NCI-H748 (cell line): ENCODE results near the gene POLR2E.
A peak's percentile ranks its signal among the peaks of the same experiment; 100 is the strongest.

Source experiments
- DNase-seq: peaks from one replicate; lab custom pipeline; 2025; ENCODE audit not compliant: unreplicated experiment; lab: John Stamatoyannopoulos, UW

The POLR2E gene

DNA sequence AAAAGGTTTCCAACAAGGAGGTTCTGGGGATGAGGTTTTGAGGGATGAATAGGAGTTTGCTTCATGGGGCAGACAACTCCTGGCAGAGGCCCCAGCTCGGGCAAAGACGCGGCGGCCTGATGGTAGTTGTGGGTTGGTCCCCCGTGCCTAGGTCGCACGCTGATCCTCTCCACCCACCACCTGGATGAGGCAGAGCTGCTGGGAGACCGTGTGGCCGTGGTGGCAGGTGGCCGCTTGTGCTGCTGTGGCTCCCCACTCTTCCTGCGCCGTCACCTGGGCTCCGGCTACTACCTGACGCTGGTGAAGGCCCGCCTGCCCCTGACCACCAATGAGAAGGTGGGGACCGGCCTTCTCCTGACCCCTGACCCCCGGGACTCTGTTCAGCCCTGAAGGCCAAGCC is 43.4 kb downstream of the POLR2E start:
- no peak for DNase-seq

DNA sequence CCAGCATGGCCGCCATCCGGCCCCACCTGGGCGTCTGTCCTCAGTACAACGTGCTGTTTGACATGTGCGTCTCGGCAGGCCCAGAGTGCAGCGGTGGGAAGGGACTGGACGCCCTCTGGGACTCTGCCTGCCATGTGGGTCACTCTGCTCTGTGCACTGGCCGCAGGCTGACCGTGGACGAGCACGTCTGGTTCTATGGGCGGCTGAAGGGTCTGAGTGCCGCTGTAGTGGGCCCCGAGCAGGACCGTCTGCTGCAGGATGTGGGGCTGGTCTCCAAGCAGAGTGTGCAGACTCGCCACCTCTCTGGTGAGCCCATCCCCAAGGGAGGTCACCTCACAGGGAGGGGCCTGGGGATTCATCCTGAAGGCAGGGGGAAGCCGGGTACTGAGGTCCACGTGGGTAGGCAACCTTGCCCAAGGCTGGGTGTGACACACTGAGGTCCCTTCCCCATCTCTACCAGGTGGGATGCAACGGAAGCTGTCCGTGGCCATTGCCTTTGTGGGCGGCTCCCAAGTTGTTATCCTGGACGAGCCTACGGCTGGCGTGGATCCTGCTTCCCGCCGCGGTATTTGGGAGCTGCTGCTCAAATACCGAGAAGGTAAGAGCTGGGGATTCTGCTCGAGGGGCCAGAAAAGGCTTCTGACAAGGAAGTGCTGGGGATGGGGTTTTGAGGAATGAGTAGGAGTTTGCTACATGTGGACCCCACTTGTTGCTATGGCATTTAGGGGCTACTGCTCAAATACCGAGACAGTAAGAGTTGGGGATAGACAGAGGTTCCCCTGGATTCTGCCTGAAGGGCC is 44.0 kb downstream of the POLR2E start:
- no peak for DNase-seq

DNA sequence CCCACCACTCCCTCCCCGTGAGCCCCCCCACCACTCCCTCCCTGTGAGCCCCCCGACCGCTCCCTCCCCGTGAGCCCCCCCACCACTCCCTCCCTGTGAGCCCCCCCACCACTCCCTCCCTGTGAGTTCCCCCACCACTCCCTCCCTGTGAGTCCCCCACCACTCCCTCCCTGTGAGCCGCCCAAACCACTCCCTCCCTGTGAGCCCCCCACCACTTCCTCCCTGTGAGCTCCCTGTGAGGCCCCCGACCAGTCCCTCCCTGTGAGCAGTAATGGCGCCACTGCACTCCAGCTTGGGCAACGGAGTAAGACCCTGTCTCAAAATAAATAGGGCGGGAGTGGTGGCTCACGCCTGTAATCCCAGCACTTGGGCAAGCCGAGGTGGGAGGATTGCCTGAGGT is 45.4 kb downstream of the POLR2E start:
- DNase-seq = no peak

DNA sequence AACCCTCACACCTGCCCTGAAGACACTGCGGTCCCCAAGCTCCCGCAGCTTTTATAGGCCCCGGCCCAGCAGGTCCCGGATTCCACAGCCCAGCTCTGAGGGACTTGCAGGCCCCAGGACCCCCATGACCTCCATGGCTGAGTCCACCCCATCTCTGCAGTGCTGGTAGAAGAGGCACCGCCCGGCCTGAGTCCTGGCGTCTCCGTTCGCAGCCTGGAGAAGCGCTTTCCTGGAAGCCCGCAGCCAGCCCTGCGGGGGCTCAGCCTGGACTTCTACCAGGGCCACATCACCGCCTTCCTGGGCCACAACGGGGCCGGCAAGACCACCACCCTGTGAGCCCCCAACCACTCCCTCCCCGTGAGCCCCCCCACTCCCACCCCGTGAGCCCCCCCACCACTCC is 46.1 kb downstream of the POLR2E start:
- DNase-seq = no peak

DNA sequence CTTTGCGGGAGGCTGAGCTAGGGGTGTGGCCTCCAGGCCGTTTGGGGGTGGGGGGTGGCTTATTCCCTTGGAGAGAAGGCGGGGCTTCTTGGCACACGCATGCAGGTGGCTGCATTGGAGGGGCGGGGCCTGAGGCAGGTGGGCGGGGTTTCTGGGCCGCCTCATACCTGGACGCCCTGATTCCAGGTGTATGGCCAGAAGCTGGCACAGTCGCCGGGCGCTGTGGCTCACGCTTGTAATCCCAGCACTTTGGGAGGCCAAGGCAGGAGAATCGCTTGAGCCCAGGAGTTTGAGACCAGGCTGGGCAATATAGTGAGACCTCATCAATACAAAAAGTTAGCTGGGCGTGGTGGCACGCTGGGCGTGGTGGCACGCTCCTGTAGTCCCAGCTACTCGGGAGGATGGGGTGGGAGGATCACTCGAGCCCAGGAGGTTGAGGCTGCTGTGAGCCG is 47.5 kb downstream of the POLR2E start:
- DNase-seq = peak; percentile 13

DNA sequence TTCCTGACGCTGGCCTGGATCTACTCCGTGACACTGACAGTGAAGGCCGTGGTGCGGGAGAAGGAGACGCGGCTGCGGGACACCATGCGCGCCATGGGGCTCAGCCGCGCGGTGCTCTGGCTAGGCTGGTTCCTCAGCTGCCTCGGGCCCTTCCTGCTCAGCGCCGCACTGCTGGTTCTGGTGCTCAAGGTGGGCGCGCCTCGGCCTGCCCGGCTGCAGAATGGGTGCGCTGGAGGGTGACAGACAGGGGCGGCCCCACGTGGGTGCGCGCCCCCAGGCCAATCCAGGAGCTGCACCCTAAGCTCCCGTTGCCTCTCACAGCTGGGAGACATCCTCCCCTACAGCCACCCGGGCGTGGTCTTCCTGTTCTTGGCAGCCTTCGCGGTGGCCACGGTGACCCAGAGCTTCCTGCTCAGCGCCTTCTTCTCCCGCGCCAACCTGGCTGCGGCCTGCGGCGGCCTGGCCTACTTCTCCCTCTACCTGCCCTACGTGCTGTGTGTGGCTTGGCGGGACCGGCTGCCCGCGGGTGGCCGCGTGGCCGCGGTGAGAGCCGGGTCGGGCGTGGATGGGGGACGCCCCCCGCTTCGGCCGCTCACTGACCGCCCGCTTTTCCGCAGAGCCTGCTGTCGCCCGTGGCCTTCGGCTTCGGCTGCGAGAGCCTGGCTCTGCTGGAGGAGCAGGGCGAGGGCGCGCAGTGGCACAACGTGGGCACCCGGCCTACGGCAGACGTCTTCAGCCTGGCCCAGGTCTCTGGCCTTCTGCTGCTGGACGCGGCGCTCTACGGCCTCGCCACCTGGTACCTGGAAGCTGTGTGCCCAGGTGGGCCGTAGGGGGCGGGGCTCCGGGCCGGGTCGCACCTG is 48.1 kb downstream of the POLR2E start:
- DNase-seq = no peak

DNA sequence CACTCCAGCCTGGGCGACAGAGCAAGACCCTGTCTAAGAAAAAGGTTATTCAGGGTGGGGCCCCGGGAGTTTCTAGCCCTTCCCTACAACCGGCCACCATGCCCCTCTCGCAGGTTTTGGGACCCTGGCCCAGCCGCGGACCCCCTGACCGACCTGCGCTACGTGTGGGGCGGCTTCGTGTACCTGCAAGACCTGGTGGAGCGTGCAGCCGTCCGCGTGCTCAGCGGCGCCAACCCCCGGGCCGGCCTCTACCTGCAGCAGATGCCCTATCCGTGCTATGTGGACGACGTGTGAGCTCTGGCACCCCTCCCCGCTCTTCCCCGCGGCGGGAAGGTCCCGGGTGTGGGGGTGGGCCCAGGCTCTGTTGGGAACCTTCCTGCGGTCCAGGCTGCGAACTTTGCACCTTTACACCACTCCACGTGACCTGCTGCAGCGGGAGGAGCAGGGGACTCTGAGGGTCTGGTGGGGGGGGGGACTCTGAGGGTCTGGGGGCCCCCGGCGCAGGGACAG is 49.0 kb downstream of the POLR2E start:
- no peak for DNase-seq

DNA sequence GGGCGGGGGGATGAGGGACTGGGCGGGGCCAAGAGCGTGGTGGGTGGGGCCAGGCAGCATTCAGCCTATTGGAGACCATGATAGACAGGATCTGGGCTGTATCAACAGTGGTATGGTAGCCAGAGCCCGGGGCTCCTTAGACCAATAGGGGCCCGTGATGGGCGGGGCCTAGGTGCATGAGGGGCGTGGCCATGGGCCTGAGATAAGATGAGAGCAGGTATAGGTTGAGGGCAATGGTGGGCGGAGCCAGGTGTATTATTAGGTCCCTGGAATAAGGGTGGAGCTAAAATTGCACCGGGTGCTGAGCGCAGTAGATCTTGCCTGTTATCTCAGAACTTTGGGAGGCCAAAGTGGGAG is 50.0 kb downstream of the POLR2E start:
- peak; percentile 57 for DNase-seq

DNA sequence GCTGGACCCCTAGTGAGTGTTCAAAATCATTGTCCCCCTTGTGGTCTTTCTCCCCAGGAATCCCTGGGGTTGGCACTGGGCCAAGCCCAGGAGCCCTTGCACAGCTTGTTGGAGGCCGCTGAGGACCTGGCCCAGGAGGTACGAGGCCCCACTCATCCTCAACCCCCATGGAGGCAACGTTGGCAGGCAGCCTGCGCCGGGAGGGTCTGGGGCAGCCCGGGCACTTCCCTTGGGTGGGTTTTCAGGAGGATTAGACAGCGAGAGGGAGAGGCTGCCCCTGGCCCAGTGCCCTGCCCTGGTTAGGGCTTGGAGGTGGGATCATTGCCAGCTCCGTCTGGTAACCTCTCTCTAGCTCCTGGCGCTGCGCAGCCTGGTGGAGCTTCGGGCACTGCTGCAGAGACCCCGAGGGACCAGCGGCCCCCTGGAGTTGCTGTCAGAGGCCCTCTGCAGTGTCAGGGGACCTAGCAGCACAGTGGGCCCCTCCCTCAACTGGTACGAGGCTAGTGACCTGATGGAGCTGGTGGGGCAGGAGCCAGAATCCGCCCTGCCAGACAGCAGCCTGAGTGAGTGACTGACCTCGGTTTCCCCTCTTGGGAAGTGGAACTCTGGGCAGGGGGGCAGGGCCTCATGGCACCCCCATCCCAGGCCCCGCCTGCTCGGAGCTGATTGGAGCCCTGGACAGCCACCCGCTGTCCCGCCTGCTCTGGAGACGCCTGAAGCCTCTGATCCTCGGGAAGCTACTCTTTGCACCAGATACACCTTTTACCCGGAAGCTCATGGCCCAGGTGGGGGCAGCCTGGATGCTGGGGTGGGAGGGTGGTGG is 52.3 kb downstream of the POLR2E start:
- DNase-seq = no peak

DNA sequence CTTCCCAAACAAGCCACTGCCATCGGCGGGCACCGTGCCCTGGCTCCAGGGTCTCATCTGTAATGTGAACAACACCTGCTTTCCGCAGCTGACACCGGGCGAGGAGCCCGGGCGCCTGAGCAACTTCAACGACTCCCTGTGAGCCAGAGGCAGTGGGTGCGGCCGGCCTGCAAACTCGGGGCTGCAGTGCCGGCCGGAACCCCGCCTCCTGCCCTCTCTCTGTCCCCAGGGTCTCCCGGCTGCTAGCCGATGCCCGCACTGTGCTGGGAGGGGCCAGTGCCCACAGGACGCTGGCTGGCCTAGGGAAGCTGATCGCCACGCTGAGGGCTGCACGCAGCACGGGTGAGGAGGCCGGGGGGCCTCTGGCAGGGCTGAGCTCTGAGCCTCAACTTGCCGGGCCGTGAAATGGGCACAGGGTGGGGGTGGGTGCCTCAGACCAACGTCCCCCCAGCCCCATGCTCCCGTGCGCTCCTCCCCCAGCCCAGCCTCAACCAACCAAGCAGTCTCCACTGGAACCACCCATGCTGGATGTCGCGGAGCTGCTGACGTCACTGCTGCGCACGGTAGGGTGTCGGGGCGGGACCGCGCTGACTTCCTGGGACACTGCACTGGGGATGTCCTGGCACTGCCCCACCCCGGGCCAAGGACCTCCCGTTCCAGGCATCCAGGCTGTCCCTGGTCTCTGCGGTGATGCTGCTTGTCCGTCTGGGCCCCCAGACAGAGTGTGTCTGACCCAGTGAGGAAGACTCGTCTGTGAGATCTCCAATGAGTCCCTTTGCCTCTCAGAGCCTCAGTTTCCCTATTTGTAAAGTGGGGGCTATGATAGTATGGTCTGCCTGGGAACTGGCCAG is 53.1 kb downstream of the POLR2E start:
- peak; percentile 35 for DNase-seq

DNA sequence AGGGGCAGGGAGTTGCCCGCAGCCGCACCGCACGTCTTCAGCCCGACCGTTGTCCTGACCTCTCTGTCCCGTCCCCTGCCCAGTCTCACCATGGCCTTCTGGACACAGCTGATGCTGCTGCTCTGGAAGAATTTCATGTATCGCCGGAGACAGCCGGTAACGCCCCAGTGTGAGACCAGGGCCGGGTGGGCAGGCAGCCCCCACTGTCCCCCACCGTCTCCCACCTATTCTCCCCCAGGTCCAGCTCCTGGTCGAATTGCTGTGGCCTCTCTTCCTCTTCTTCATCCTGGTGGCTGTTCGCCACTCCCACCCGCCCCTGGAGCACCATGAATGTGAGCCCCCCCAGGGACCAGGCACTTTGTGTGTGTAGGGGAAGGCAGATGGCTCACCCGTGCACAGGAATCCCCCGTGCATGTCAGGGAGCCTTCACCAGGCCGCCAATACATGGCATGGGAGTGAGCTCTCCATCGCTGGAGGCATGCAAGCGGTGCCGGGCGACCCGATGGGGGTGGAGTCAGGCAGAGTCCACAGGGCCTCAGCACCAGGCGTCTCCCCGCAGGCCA is 53.8 kb downstream of the POLR2E start:
- no peak for DNase-seq

DNA sequence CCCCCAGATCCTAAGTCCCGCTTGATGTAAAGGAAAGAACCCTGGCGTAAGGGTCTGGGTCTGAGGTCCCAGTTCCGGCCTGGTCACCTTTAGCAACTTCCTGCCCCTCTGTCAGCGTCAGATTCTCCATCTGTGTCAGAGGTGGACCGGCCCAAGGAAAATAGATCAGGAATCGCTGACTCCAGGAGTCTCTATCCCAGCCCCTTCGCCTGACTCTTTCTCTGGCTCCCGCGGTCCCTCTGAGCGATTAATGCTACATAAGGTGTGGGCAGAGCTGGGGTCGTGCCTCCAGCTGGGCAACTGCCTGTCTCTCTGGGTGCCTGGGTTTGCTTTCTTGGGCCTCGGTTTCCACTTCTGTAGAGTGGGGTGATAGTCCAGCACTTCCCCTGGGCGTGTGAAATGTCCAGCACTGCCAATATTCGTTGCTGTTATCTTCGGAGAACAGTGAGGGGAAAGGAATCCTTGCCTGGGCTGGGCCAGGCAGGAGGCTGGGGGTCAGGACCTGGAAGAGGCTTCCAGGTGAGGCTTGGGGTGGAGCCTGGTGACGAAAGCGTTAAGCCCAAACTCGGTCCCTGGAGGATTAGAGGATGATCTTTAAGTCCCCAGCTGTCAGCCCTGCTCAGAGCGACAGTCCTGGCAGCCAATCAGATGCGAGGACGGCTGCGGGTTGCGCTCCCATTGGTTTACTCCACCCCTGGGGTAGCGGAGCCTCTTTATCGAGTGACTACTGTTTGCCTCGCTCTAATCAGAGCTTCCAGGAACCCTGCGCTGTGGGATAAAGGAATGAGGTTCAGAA is 54.5 kb downstream of the POLR2E start:
- DNase-seq = peak; percentile 89

DNA sequence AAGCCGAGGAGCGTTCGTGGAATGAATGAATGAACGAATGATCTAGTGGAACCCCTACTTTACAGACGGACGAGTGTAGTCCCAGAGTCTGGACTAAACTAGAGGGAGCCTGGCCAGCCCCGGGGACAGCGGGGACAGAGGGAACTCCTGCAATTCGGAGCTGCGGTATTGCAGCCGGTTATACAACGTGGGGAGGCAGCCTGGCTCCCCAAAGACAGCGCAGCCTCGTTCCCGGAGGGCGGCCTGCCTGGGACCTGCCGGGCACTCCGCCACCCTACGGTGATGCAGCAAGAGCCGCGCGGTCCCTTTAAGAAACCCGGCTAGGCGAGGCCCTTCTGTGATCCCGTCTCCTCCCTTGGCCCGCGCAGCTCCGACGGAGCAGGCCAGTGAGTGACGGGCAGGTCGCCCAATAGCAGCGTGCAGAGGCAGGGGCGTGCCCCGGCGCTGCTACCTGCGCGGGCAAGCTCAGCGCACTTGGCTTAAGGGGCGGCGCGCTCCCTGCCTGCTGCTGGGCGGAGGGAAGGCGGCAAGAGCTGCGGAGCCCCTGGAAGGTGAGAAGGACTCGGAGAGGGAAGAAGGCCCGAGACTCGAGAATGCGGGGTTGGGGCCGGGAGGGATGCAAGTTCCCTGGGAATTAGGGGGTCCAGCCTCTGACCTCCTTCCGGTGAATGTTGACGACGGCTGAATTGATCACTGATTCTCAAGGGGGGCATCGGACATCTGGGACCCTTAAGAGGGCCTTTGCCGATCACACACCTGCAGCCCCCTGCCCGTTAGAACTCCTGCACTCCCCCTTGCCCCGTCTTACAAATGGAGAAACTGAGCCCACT is 55.3 kb downstream of the POLR2E start, which contains the start of gene ABCA7:
TSS of gene ABCA7 (plus strand) at position 462 of the 830 bp plus-strand sequence. CDS start 1,255 bp downstream, outside the sequence.
- DNase-seq = peak; percentile 96

DNA sequence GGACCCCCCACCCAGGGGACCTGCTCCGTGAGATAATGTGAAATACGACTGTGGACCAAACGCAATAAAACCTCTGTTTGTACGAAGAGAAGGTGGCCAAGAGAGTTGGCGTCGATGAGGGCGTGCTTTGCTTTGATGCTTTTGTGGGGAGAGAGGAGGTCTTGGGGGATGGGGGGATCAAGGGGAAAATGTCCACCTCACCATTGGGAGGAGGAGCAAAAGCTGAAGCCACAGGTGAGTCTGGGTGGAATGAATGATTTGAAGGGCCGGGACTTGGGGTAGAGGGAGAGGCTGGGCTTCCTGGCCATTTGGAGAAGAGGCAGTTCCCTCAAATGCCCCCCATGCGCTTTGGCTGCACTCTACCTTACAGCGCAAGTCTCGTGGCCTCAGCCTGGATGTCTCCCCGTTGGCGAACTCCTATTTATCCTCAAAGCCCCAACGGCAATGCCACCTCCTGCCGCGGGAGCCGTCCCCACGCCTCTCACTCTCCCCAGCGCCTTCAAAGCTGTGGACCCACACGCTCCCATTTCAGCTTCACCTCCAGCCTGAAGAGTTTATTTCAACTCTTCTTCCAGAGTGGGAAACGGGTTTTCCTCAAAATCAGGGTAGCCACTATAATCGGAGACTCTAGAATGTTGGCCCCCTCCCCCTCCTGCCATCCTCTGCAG is 56.1 kb downstream of the POLR2E start:
- DNase-seq = no peak

DNA sequence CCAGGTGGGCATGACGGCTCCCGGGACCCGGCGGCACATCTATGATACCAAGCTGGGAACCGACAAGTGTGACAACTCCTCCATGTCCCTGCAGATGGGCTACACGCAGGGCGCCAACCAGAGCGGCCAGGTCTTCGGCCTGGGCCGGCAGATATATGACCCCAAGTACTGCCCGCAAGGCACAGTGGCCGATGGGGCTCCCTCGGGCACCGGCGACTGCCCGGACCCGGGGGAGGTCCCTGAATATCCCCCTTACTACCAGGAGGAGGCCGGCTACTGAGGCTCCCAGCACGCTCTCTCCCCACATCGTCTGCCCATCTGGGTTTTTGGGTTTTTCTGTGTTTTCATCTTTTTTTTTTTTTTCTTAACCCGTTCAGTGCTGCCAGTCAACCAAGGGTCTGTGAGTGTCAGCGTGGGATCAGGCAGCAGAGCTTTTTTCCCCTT is 57.5 kb downstream of the POLR2E start:
- no peak for DNase-seq
